ENCODE measurements around the gene MAGEA11.
"Not testable (repeated sequence)": the region's sequence is repeated elsewhere in the genome, so short reads cannot be mapped to it uniquely, and the experiment has no call there.

The MAGEA11 gene

GRCh38 chrX:149718757-149719156 lies 6.9 kb downstream of the MAGEA11 start:
- no peaks in the 10 kb centered on the region for H3K36me3 ChIP-seq (ENCODE audit: insufficient read depth, low read length)
- no peaks in the 10 kb centered on the region for H3K9me3 ChIP-seq (ENCODE audit: insufficient read depth, low read depth, low read length)
- H3K4me2 ChIP-seq (ENCODE audit: low read depth, low read length, poor library complexity, severe bottlenecking) = no peak overlapping the region
- no peak overlapping the region for H3K4me3 ChIP-seq (ENCODE audit: low read length, poor library complexity, severe bottlenecking)
- no peaks in the 10 kb centered on the region for H3K9me2 ChIP-seq (replicated peaks; ENCODE audit: low read depth, low read length)
- TF ChIP-seq EZH2phosphoT487 (IDR thresholded peaks at IDR 0.05; ENCODE audit: borderline replicate concordance) = no peak
- TF ChIP-seq, protein P1, sequence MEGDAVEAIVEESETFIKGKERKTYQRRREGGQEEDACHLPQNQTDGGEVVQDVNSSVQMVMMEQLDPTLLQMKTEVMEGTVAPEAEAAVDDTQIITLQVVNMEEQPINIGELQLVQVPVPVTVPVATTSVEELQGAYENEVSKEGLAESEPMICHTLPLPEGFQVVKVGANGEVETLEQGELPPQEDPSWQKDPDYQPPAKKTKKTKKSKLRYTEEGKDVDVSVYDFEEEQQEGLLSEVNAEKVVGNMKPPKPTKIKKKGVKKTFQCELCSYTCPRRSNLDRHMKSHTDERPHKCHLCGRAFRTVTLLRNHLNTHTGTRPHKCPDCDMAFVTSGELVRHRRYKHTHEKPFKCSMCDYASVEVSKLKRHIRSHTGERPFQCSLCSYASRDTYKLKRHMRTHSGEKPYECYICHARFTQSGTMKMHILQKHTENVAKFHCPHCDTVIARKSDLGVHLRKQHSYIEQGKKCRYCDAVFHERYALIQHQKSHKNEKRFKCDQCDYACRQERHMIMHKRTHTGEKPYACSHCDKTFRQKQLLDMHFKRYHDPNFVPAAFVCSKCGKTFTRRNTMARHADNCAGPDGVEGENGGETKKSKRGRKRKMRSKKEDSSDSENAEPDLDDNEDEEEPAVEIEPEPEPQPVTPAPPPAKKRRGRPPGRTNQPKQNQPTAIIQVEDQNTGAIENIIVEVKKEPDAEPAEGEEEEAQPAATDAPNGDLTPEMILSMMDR (conservative IDR thresholded peaks at IDR 0.05; ENCODE audit: low read length) = no peak
- H3K79me2 ChIP-seq (ENCODE audit: insufficient read depth, low read length) = no peaks in the 10 kb centered on the region
- H3K4me1 ChIP-seq (ENCODE audit: insufficient read depth, low read length, poor library complexity, severe bottlenecking) = no peaks in the 10 kb centered on the region
- H3K27me3 ChIP-seq (ENCODE audit: insufficient read depth, low read length, poor library complexity, severe bottlenecking) = no peaks in the 10 kb centered on the region
- no peak overlapping the region for H3K9ac ChIP-seq (ENCODE audit: low read depth, low read length, poor library complexity, severe bottlenecking)
- H2AFZ ChIP-seq (ENCODE audit: low read length) = no peak overlapping the region
- no peaks in the 10 kb centered on the region for H3F3A ChIP-seq (ENCODE audit: low read depth)
- H4K20me1 ChIP-seq (ENCODE audit: insufficient read depth, low read length, poor library complexity, severe bottlenecking) = no peaks in the 10 kb centered on the region

- H3K9me3 ChIP-seq (ENCODE audit: insufficient read depth, low read depth, low read length) = no peaks in the 10 kb centered on the region
- no peak overlapping the region for H3K4me3 ChIP-seq (ENCODE audit: low read length, poor library complexity, severe bottlenecking)
- H2AFZ ChIP-seq (ENCODE audit: low read length) = no peak overlapping the region
- no peaks in the 10 kb centered on the region for H3K27me3 ChIP-seq (ENCODE audit: insufficient read depth, low read length, poor library complexity, severe bottlenecking)
- H3K36me3 ChIP-seq (ENCODE audit: insufficient read depth, low read length) = no peaks in the 10 kb centered on the region
- H3K4me2 ChIP-seq (ENCODE audit: low read depth, low read length, poor library complexity, severe bottlenecking) = no peak overlapping the region
- no peak for TF ChIP-seq EZH2phosphoT487 (IDR thresholded peaks at IDR 0.05; ENCODE audit: borderline replicate concordance)
- TF ChIP-seq, protein P1 (conservative IDR thresholded peaks at IDR 0.05; ENCODE audit: low read length) = no peak
- H4K20me1 ChIP-seq (ENCODE audit: insufficient read depth, low read length, poor library complexity, severe bottlenecking) = no peaks in the 10 kb centered on the region
- H3K79me2 ChIP-seq (ENCODE audit: insufficient read depth, low read length) = no peaks in the 10 kb centered on the region
- H3K9ac ChIP-seq (ENCODE audit: low read depth, low read length, poor library complexity, severe bottlenecking) = no peak overlapping the region
- no peaks in the 10 kb centered on the region for H3K9me2 ChIP-seq (replicated peaks; ENCODE audit: low read depth, low read length)
- H3F3A ChIP-seq (ENCODE audit: low read depth) = no peaks in the 10 kb centered on the region
- no peaks in the 10 kb centered on the region for H3K4me1 ChIP-seq (ENCODE audit: insufficient read depth, low read length, poor library complexity, severe bottlenecking)
Observed at GRCh38 chrX:149720021-149720689, 8.3 kb downstream of the MAGEA11 start.

DNA sequence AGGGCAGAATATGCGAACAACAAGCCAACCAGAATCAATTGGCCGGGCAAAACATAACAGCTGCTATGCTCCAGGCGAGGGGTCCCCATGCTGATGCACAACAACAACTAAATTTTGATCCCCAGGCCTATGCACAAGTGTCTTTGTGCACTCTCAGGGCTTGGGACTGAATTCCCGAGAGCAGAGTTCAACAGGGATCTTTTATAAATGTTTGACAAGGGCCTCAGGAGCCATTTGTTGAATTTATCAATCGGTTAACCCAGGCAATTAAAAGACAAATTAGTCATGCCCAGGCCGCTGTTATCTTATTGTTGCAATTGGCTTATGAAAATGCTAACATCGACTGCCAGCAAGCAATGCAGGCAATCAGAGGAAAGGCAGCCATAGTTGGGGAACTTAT lies 9.4 kb downstream of the MAGEA11 start:
- H3K4me3 ChIP-seq (ENCODE audit: low read length, poor library complexity, severe bottlenecking); H3K9me2 ChIP-seq (replicated peaks; ENCODE audit: low read depth, low read length); H3K27me3 ChIP-seq (ENCODE audit: insufficient read depth, low read length, poor library complexity, severe bottlenecking); H3K4me2 ChIP-seq (ENCODE audit: low read depth, low read length, poor library complexity, severe bottlenecking); H4K20me1 ChIP-seq (ENCODE audit: insufficient read depth, low read length, poor library complexity, severe bottlenecking); H2AFZ ChIP-seq (ENCODE audit: low read length); H3F3A ChIP-seq (ENCODE audit: low read depth); H3K4me1 ChIP-seq (ENCODE audit: insufficient read depth, low read length, poor library complexity, severe bottlenecking); H3K9me3 ChIP-seq (ENCODE audit: insufficient read depth, low read depth, low read length); H3K36me3 ChIP-seq (ENCODE audit: insufficient read depth, low read length); H3K79me2 ChIP-seq (ENCODE audit: insufficient read depth, low read length); H3K9ac ChIP-seq (ENCODE audit: low read depth, low read length, poor library complexity, severe bottlenecking): not testable (repeated sequence)

DNA sequence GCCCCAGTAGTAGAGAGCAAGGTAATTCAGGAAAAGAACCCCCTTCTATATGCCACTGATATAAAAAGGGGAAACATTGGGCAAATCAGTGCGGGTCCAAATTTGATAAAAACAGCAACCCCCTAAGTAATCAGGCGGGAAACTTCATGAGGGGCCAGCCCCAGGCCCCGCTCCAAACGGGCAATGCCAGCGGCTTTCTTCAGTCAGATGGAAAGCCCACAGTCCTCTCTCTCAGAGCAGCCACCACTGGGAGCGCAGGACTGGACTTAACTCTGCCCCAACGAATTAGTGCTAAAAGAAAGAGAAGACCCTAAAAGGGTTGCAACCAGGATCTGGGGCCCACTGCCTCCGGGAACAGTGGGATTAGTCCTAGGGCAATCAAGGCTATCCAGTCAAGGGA lies 9.9 kb downstream of the MAGEA11 start:
- no peaks in the 10 kb centered on the region for H3K9me3 ChIP-seq (ENCODE audit: insufficient read depth, low read depth, low read length)
- no peaks in the 10 kb centered on the region for H3K9me2 ChIP-seq (replicated peaks; ENCODE audit: low read depth, low read length)
- H3F3A ChIP-seq (ENCODE audit: low read depth) = no peaks in the 10 kb centered on the region
- no peaks in the 10 kb centered on the region for H3K79me2 ChIP-seq (ENCODE audit: insufficient read depth, low read length)
- no peaks in the 10 kb centered on the region for H4K20me1 ChIP-seq (ENCODE audit: insufficient read depth, low read length, poor library complexity, severe bottlenecking)
- TF ChIP-seq, protein P1 (conservative IDR thresholded peaks at IDR 0.05; ENCODE audit: low read length) = no peak
- no peak for TF ChIP-seq EZH2phosphoT487 (IDR thresholded peaks at IDR 0.05; ENCODE audit: borderline replicate concordance)
- H3K4me3 ChIP-seq (ENCODE audit: low read length, poor library complexity, severe bottlenecking) = no peak overlapping the region
- H2AFZ ChIP-seq (ENCODE audit: low read length) = no peak overlapping the region
- H3K36me3 ChIP-seq (ENCODE audit: insufficient read depth, low read length) = no peaks in the 10 kb centered on the region
- H3K9ac ChIP-seq (ENCODE audit: low read depth, low read length, poor library complexity, severe bottlenecking) = no peak overlapping the region
- no peak overlapping the region for H3K4me2 ChIP-seq (ENCODE audit: low read depth, low read length, poor library complexity, severe bottlenecking)
- no peaks in the 10 kb centered on the region for H3K27me3 ChIP-seq (ENCODE audit: insufficient read depth, low read length, poor library complexity, severe bottlenecking)
- no peaks in the 10 kb centered on the region for H3K4me1 ChIP-seq (ENCODE audit: insufficient read depth, low read length, poor library complexity, severe bottlenecking)

- not testable (repeated sequence) for H3K4me1 ChIP-seq (ENCODE audit: insufficient read depth, low read length, poor library complexity, severe bottlenecking); H3K4me3 ChIP-seq (ENCODE audit: low read length, poor library complexity, severe bottlenecking); H3F3A ChIP-seq (ENCODE audit: low read depth); H3K27me3 ChIP-seq (ENCODE audit: insufficient read depth, low read length, poor library complexity, severe bottlenecking); H4K20me1 ChIP-seq (ENCODE audit: insufficient read depth, low read length, poor library complexity, severe bottlenecking); H3K9me2 ChIP-seq (replicated peaks; ENCODE audit: low read depth, low read length); H2AFZ ChIP-seq (ENCODE audit: low read length); H3K9me3 ChIP-seq (ENCODE audit: insufficient read depth, low read depth, low read length); H3K4me2 ChIP-seq (ENCODE audit: low read depth, low read length, poor library complexity, severe bottlenecking); H3K9ac ChIP-seq (ENCODE audit: low read depth, low read length, poor library complexity, severe bottlenecking); H3K36me3 ChIP-seq (ENCODE audit: insufficient read depth, low read length); H3K79me2 ChIP-seq (ENCODE audit: insufficient read depth, low read length)
Observed at GRCh38 chrX:149723583-149724118, 11.8 kb downstream of the MAGEA11 start.
